CD8-positive, alpha-beta memory T cell (primary cell): Measurements from ENCODE around the gene FOXK2. TPM values are rescaled to one million over a fixed set of nuclear protein-coding genes. Genes with fewer than 3 reads are reported as not detected.

Experiments
- CTCF ChIA-PET: fragments of 350-600 bp; sonication (Branson Sonifier 250); formaldehyde crosslinking; loops from one replicate; lab custom pipeline; 2021; ENCODE audit warnings: antibody characterized with exemption; lab: Charles Lee
- POLR2A ChIA-PET: fragments of 350-600 bp; sonication (Branson Sonifier 250); formaldehyde crosslinking; loops from one replicate; lab custom pipeline; 2021; ENCODE audit warnings: antibody characterized with exemption; lab: Charles Lee
- DNase-seq, 5 donors: peaks; one replicate each; pipeline versions ENCODE4 v3.0.0 to v3.0.0-alpha.2; 2020 to 2022; ENCODE audit warnings: mixed read lengths in 1 of 5
- H3K27ac ChIP-seq: one replicate; pipeline ENCODE4 v1.7.0; 2013; ENCODE audit warnings: low read depth, mild to moderate bottlenecking, low read length, moderate library complexity
- H3K27me3 ChIP-seq: 2 replicates; pipeline ENCODE4 v1.7.0; 2013; ENCODE audit warnings: low read length, mild to moderate bottlenecking; ENCODE audit not compliant: insufficient read depth, poor library complexity, severe bottlenecking
- H3K36me3 ChIP-seq: 2 replicates; pipeline ENCODE4 v1.7.0; 2013; ENCODE audit warnings: mild to moderate bottlenecking, low read length, moderate library complexity; ENCODE audit not compliant: insufficient read depth
- H3K4me1 ChIP-seq: 2 replicates; pipeline ENCODE4 v1.7.0; 2013; ENCODE audit warnings: mild to moderate bottlenecking, low read length, moderate library complexity; ENCODE audit not compliant: insufficient read depth
- H3K4me3 ChIP-seq: 2 replicates; pipeline ENCODE4 v1.7.0; 2013; ENCODE audit warnings: mild to moderate bottlenecking, low read length
- H3K9me3 ChIP-seq: 2 replicates; pipeline ENCODE4 v1.7.0; 2013; ENCODE audit warnings: mild to moderate bottlenecking, low read length
- H3K27ac Mint-ChIP-seq, 8 donors: one replicate each; pipeline ENCODE4 v1.8.0; 2020 to 2021; ENCODE audit warnings: mixed read lengths in 8 of 8, mild to moderate bottlenecking in 6 of 8, inconsistent platforms in 3 of 8, moderate library complexity in 3 of 8
- H3K27me3 Mint-ChIP-seq, 2 donors: one replicate each; pipeline ENCODE4 v1.8.0; 2020 to 2021; ENCODE audit warnings: mixed read lengths in 2 of 2, mild to moderate bottlenecking in 1 of 2, moderate library complexity in 1 of 2
- H3K36me3 Mint-ChIP-seq, 3 donors: one replicate each; pipeline ENCODE4 v1.8.0; 2020 to 2021; ENCODE audit warnings: mixed read lengths in 3 of 3, inconsistent platforms in 1 of 3, mild to moderate bottlenecking in 1 of 3
- H3K4me1 Mint-ChIP-seq, 3 donors: one replicate each; pipeline ENCODE4 v1.8.0; 2020 to 2021; ENCODE audit warnings: mixed read lengths in 3 of 3, inconsistent platforms in 1 of 3, mild to moderate bottlenecking in 1 of 3
- H3K4me3 Mint-ChIP-seq, 7 donors: one replicate each; pipeline ENCODE4 v1.8.0; 2020 to 2021; ENCODE audit warnings: mixed read lengths in 7 of 7, mild to moderate bottlenecking in 6 of 7, moderate library complexity in 4 of 7, inconsistent platforms in 2 of 7
- H3K9me3 Mint-ChIP-seq, 5 donors: one replicate each; pipeline ENCODE4 v1.8.0; 2020 to 2022; ENCODE audit warnings: mixed read lengths in 5 of 5, mild to moderate bottlenecking in 3 of 5, moderate library complexity in 2 of 5, inconsistent platforms in 1 of 5
- polyA plus RNA-seq: library from polyadenylated mRNA; unstranded; fragments of 300-500 nt; fragmentation: Illumina TruSeq; gene quantifications from one replicate; pipeline ENCODE4 v1.2.3, GENCODE V29; 2021
- total RNA-seq, 2 experiments: library from RNA; stranded (reverse); gene quantifications; one replicate each; pipeline ENCODE4 v1.2.3, GENCODE V29; 2021

The FOXK2 gene
- total and polyA plus RNA-seq, 3 experiments from 2014 or later = 8.2 to 71.2 (median 63.9) TPM

- Mint-ChIP-seq H3K4me1 (peaks cover 17 to 36% (median 22%) of the 10 kb centered on the region in 3 donors), H3K27ac (peak overlapping the region; percentile 66 to 96 (median 83))
These were observed 22.8 kb upstream of the FOXK2 start for GRCh38 chr17:82496529-82497434.

GRCh38 chr17:82497483-82498405 is 21.8 kb upstream of the FOXK2 start:
- Histone ChIP-seq H3K36me3 (no peaks in the 10 kb centered on the region), H3K27me3 (no peaks in the 10 kb centered on the region), H3K9me3 (no peaks in the 10 kb centered on the region), H3K4me1 (peaks cover 11% of the 10 kb centered on the region), H3K27ac (peak overlapping the region; percentile 33), H3K4me3 (peak overlapping the region; percentile 56)
- H3K36me3 Mint-ChIP-seq = peaks cover 0 to 3% (median 0%) of the 10 kb centered on the region in 3 donors
- peak overlapping the region; percentile 88 to 95 (median 92) for H3K27ac Mint-ChIP-seq
- peak overlapping the region; percentile 90 to 95 (median 91) for H3K4me3 Mint-ChIP-seq
- CTCF ChIA-PET = interaction anchor here (0.9 to 1.8 kb wide), 3 partner anchors 9 to 261 kb away, joined by 3 to 6 read pairs (median 3); no protein-coding TSS in a partner anchor
- peaks cover 17 to 36% (median 22%) of the 10 kb centered on the region in 3 donors for H3K4me1 Mint-ChIP-seq
- POLR2A ChIA-PET = interaction anchor here (1.0 to 2.5 kb wide), 4 partner anchors 21 to 40 kb away, joined by 3 to 11 read pairs (median 4); partner anchors contain the start of genes FOXK2 and NARF
- peaks cover 0 to 8% of the 10 kb centered on the region in 2 donors for H3K27me3 Mint-ChIP-seq
- peak; percentile 38 to 66 (median 50) for DNase-seq
- no peaks in the 10 kb centered on the region for H3K9me3 Mint-ChIP-seq

More at GRCh38 chr17:82496529-82497434, 22.8 kb upstream of the FOXK2 start:
- Histone ChIP-seq H3K4me1 (peaks cover 11% of the 10 kb centered on the region), H3K27ac (peak overlapping the region; percentile 51), H3K9me3 (no peaks in the 10 kb centered on the region), H3K36me3 (no peaks in the 10 kb centered on the region), H3K27me3 (no peaks in the 10 kb centered on the region), H3K4me3 (peak overlapping the region; percentile 66)
- CTCF ChIA-PET = interaction anchor here (0.9 to 2.1 kb wide), 4 partner anchors 10 to 260 kb away, joined by 3 to 7 read pairs (median 4); no protein-coding TSS in a partner anchor
- H3K36me3 Mint-ChIP-seq = peaks cover 0 to 3% (median 0%) of the 10 kb centered on the region in 3 donors
- DNase-seq = peak; percentile 83 to 92 (median 86)
- H3K27me3 Mint-ChIP-seq = peaks cover 0 to 8% of the 10 kb centered on the region in 2 donors
- peak overlapping the region; percentile 68 to 92 (median 76) for H3K4me3 Mint-ChIP-seq
- no peaks in the 10 kb centered on the region for H3K9me3 Mint-ChIP-seq
- POLR2A ChIA-PET = interaction anchor here (1.3 to 2.5 kb wide), 3 partner anchors 23 to 39 kb away, joined by 3 to 11 read pairs (median 5); partner anchors contain the start of genes FOXK2 and NARF

GRCh38 chr17:82502207-82502606 is 17.3 kb upstream of the FOXK2 start:
- ChIA-PET CTCF (interaction anchor here (1.7 kb wide), 1 partner anchor 8 kb away, joined by 3 read pairs; no protein-coding TSS in a partner anchor), POLR2A (no interaction called here)
- H3K27ac ChIP-seq = no peak overlapping the region
- no peaks in the 10 kb centered on the region for H3K36me3 ChIP-seq
- DNase-seq = no peak
- no peaks in the 10 kb centered on the region for H3K27me3 ChIP-seq
- Mint-ChIP-seq H3K9me3 (no peaks in the 10 kb centered on the region), H3K36me3 (peaks cover 0 to 3% (median 0%) of the 10 kb centered on the region in 3 donors), H3K4me1 (peaks cover 6 to 12% (median 9%) of the 10 kb centered on the region in 3 donors), H3K27me3 (no peaks in the 10 kb centered on the region), H3K27ac (peak overlapping the region in 1 of 8 donors; percentile 42), H3K4me3 (peak overlapping the region in 1 of 7 donors; percentile 41)
- H3K4me3 ChIP-seq = no peak overlapping the region
- H3K4me1 ChIP-seq = peaks cover 4% of the 10 kb centered on the region
- H3K9me3 ChIP-seq = no peaks in the 10 kb centered on the region

GRCh38 chr17:82503094-82503727 is 16.3 kb upstream of the FOXK2 start:
- peaks cover 0 to 3% of the 10 kb centered on the region in 2 donors for H3K27me3 Mint-ChIP-seq
- H3K36me3 Mint-ChIP-seq = no peaks in the 10 kb centered on the region
- CTCF ChIA-PET = interaction anchor here (1.0 to 1.7 kb wide), 4 partner anchors 9 to 51 kb away, joined by 3 to 5 read pairs (median 4); partner anchors contain the start of gene FOXK2

GRCh38 chr17:82503728-82504308 is 15.7 kb upstream of the FOXK2 start:
- ChIA-PET CTCF (interaction anchor here (1.0 to 1.4 kb wide), 3 partner anchors 16 to 50 kb away, joined by 3 to 5 read pairs (median 4); partner anchors contain the start of gene FOXK2), POLR2A (no interaction called here)
- Histone ChIP-seq H3K4me1 (no peaks in the 10 kb centered on the region), H3K27ac (no peak overlapping the region), H3K4me3 (no peak overlapping the region), H3K27me3 (no peaks in the 10 kb centered on the region), H3K9me3 (no peaks in the 10 kb centered on the region), H3K36me3 (no peaks in the 10 kb centered on the region)
- Mint-ChIP-seq H3K4me1 (peaks cover 0 to 4% (median 0%) of the 10 kb centered on the region in 3 donors), H3K4me3 (no peak overlapping the region), H3K9me3 (no peaks in the 10 kb centered on the region), H3K36me3 (no peaks in the 10 kb centered on the region), H3K27me3 (peaks cover 0 to 3% of the 10 kb centered on the region in 2 donors), H3K27ac (no peak overlapping the region)
- DNase-seq = no peak

More at GRCh38 chr17:82503094-82503727, 16.3 kb upstream of the FOXK2 start:
- no peaks in the 10 kb centered on the region for H3K27me3 ChIP-seq
- no peak overlapping the region for H3K4me3 ChIP-seq
- H3K27ac ChIP-seq = no peak overlapping the region
- no peaks in the 10 kb centered on the region for H3K36me3 ChIP-seq
- no peaks in the 10 kb centered on the region for H3K9me3 Mint-ChIP-seq
- H3K9me3 ChIP-seq = no peaks in the 10 kb centered on the region
- POLR2A ChIA-PET = no interaction called here
- H3K4me3 Mint-ChIP-seq = no peak overlapping the region
- no peak for DNase-seq
- peaks cover 0 to 4% (median under 1%) of the 10 kb centered on the region in 3 donors for H3K4me1 Mint-ChIP-seq
- no peak overlapping the region for H3K27ac Mint-ChIP-seq
- peaks cover under 1% of the 10 kb centered on the region for H3K4me1 ChIP-seq

- H3K9me3 Mint-ChIP-seq = no peaks in the 10 kb centered on the region
- H3K4me1 Mint-ChIP-seq = no peaks in the 10 kb centered on the region
- H3K27ac ChIP-seq = no peak overlapping the region
- ChIA-PET CTCF (interaction anchor here (1.5 kb wide), 1 partner anchor 269 kb away, joined by 3 read pairs; no protein-coding TSS in a partner anchor), POLR2A (no interaction called here)
- H3K36me3 Mint-ChIP-seq = no peaks in the 10 kb centered on the region
- DNase-seq = no peak
- no peaks in the 10 kb centered on the region for H3K9me3 ChIP-seq
- peaks cover 0 to 3% of the 10 kb centered on the region in 2 donors for H3K27me3 Mint-ChIP-seq
- H3K4me3 ChIP-seq = no peak overlapping the region
- H3K4me3 Mint-ChIP-seq = no peak overlapping the region
- H3K27me3 ChIP-seq = no peaks in the 10 kb centered on the region
- H3K36me3 ChIP-seq = no peaks in the 10 kb centered on the region
- no peak overlapping the region for H3K27ac Mint-ChIP-seq
- H3K4me1 ChIP-seq = no peaks in the 10 kb centered on the region
These were observed 14.2 kb upstream of the FOXK2 start for GRCh38 chr17:82505296-82505695.
